PFSK-1 (cell line): ENCODE measurements around the gene ZNF730.

Experiments
- FOXP2 ChIP-seq: optimal IDR thresholded peaks from 2 replicates; pipeline ENCODE3; 2011; ENCODE audit warnings: borderline replicate concordance, control low read depth, inconsistent platforms; ENCODE audit not compliant: insufficient read depth; ENCODE audit errors: extremely low read length, extremely low read depth
- POLR2AphosphoS5 ChIP-seq: IDR thresholded peaks from 2 replicates; pipeline ENCODE4 v1.6.1; 2012; ENCODE audit warnings: low read depth, mild to moderate bottlenecking, control low read depth, low read length, moderate library complexity
- REST ChIP-seq, 2 experiments: IDR thresholded peaks; 2 replicates each; pipeline versions ENCODE4 v1.6.1 to v1.8.0; 2011 to 2012; ENCODE audit warnings: low read depth in 2 of 2, low read length in 2 of 2, control low read depth in 1 of 2, inconsistent platforms in 1 of 2, mild to moderate bottlenecking in 1 of 2, moderate library complexity in 1 of 2; ENCODE audit not compliant: insufficient read depth in 1 of 2
- SIN3A ChIP-seq: IDR thresholded peaks from 2 replicates; pipeline ENCODE4 v1.6.1; 2012; ENCODE audit warnings: mild to moderate bottlenecking, low read length, moderate library complexity, borderline replicate concordance; ENCODE audit not compliant: insufficient read depth
- TAF1 ChIP-seq: IDR thresholded peaks from 2 replicates; pipeline ENCODE4 v1.6.1; 2012; ENCODE audit warnings: low read length, control low read depth, borderline replicate concordance; ENCODE audit not compliant: insufficient read depth

Gene ZNF730

GRCh38 chr19:23093832-23094231 lies 23.0 kb upstream of the ZNF730 start:
- TF ChIP-seq SIN3A (no peak), TAF1 (no peak), FOXP2 (no peak), POLR2AphosphoS5 (no peak), REST (IDR thresholded peaks at IDR 0.05; ENCODE audit: insufficient read depth in 1 of 2, low read depth in 2 of 2, low read length in 2 of 2) (no peak)

- TF ChIP-seq POLR2AphosphoS5 (no peak), SIN3A (no peak)
Observed at GRCh38 chr19:23095418-23095817, 21.4 kb upstream of the ZNF730 start.

DNA sequence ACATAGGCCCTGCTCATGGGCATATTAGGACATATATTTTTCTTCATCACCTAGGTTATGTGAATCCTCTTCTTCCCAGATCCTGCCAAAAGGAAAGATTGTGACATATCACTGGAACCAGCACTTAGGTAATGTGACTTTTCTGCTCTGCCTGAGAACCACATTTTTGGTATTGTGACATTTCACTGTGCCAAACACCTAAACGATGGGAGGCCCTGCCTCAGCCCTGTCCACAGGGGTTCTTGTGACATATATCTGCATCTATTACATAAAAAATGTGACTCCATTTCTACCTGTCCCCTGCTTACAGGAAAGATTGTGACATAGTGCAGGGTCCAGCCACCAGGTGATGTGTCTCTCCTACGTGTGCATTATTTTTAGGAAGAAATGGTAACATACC lies 18.5 kb upstream of the ZNF730 start:
- no peak for TF ChIP-seq POLR2AphosphoS5

GRCh38 chr19:23098988-23099387 lies 17.8 kb upstream of the ZNF730 start:
- no peak for TF ChIP-seq TAF1
- no peak for TF ChIP-seq POLR2AphosphoS5
- no peak for TF ChIP-seq FOXP2
- TF ChIP-seq SIN3A, result no peak
- TF ChIP-seq REST (IDR thresholded peaks at IDR 0.05; ENCODE audit: insufficient read depth in 1 of 2, low read depth in 2 of 2, low read length in 2 of 2), result no peak

GRCh38 chr19:23099966-23100365 lies 16.9 kb upstream of the ZNF730 start:
- no peak for TF ChIP-seq POLR2AphosphoS5
- TF ChIP-seq REST (IDR thresholded peaks at IDR 0.05; ENCODE audit: insufficient read depth in 1 of 2, low read depth in 2 of 2, low read length in 2 of 2), result no peak
- no peak for TF ChIP-seq TAF1
- TF ChIP-seq SIN3A, result no peak
- TF ChIP-seq FOXP2, result no peak

DNA sequence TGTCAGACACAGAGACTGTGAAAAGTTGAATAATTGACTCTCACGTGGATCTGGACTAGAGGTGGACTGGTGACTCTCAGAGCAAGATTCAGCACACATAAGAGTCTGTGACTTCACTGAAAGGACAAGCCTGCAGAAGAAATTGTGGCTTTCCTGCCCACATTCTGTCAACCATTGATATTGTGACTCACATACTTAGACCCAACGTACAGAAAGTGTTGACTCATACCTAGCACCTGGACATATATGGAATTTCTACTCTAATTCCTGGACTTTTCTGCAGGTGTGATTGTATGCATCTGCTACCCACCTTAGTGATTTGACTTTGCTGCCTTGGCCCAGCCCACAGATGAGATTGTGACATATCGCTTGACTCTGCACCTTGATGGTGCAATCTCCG lies 15.6 kb upstream of the ZNF730 start:
- TF ChIP-seq SIN3A, result no peak
- no peak for TF ChIP-seq FOXP2
- no peak for TF ChIP-seq TAF1
- no peak for TF ChIP-seq REST (IDR thresholded peaks at IDR 0.05; ENCODE audit: insufficient read depth in 1 of 2, low read depth in 2 of 2, low read length in 2 of 2)
- no peak for TF ChIP-seq POLR2AphosphoS5
